ENCODE data around the gene PHF21B. TPM values are rescaled to one million over a fixed set of nuclear protein-coding genes. Genes with fewer than 3 reads are reported as not detected.
A peak's percentile ranks its signal among the peaks of the same experiment; 100 is the strongest.
"Not testable (repeated sequence)": the region's sequence is repeated elsewhere in the genome, so short reads cannot be mapped to it uniquely, and the experiment has no call there.

The PHF21B gene
- total RNA-seq, 1 donor from 2014 or later = not detected

GRCh38 chr22:44918925-44919392, 90.8 kb downstream of the PHF21B start:
- no peak for DNase-seq (ENCODE audit: low read depth)

GRCh38 chr22:44918166-44918924, 91.5 kb downstream of the PHF21B start:
- DNase-seq (ENCODE audit: low read depth) = no peak

GRCh38 chr22:44917372-44918165, 92.2 kb downstream of the PHF21B start:
- DNase-seq (ENCODE audit: low read depth) = no peak

DNA sequence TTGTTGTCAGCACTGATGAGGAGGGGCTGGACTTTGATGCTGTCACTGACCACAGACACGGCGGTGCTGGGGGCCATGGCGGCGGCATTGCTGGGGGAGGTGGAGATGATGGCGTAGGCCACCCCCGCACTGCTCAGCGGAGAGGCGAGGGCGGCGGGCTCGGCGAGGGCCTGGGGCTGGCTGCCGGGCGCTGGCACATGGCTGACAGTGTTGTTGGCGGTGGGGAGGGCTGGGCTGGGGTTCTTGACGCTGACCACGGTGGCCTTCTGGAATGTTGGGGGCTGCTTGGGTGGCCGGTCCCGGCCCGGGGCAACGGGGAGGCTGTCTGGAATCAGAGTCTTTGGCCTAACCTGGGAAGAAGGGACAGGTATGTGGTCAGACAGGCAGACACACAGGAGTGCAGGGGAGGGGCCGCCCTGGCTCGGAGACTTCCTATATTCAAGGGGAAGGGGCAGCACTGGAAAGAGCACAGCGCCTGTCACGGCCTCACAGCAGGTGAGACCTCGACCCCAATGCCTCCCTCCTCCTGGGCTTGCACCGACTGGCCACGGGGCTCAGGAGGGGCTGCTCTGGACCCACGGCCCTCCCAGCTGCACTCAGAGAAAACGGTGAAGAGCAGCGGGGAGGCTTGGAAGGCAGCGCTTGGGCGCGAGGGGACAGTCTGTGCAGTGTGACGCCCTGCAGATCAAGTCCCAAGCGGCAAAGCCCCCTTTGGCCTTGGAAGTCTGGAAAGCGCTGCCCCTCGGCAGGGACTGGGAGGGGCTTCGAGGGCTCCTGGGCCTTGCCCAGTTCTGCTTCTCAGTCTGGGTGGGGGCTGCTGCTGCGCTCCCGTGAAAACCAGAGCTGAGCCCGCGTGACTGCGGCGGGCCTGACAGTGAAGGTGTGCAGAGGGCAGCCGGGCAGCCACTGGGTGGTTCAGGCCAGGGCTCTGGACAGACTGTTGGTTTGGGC, 93.2 kb downstream of the PHF21B start:
- no peak for DNase-seq (ENCODE audit: low read depth)

DNA sequence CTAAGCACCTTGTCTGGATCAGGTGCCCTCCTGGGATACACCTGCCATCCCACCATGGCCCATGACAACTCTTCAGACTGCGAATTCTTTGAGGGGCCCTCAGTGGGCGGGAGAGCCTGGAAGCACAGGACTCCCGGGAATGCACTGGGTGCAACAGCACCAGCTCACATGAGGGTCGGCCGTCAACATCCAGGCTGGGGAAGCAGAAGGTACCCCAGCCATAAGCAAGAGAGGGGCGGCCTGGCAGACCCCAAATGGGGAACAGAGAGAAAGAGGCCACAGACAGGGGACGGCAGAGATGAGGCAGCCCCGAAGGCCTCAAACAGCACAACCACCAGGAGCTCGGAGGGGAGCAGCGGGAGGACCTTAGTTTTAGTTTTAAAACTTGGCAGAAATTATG, 94.4 kb downstream of the PHF21B start:
- no peak for DNase-seq (ENCODE audit: low read depth)

DNA sequence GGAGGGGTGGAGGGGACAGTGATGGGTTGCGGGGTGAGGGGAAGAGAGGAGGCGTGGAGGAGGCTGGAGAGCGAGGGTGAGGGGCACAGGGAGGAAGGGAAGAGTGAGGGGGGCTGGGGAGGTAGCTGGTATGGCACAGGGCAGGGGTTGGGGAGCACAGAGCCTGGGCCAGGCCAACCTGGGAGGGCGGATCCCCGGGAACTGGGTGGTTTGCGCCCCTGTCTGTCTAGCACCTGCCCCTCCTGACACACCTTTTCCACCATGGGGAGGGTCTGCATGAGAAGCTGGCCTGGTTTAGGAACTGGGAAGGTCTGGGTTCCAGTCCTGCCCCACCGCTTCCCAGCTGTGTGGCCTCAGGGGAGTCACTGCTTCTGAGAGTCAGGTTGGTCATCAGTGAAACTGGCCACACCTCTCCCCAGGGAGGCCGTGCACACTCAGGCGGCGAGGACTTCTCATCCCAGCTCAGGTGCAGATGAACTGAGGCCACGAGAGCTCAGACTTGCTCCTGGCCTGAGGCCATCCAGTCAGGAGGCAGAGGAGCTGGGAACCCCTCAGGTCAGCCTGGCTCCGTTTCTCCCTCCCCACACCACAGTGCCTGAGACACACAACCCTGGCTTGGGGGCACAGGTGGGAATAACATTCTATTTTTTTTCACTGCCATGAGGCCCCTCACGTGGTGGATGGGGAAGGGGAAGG, 95.6 kb downstream of the PHF21B start:
- no peak for DNase-seq (ENCODE audit: low read depth)

GRCh38 chr22:44913198-44913983, 96.4 kb downstream of the PHF21B start:
- DNase-seq (ENCODE audit: low read depth) = no peak

GRCh38 chr22:44909241-44909640, 100.6 kb downstream of the PHF21B start:
- DNase-seq (ENCODE audit: low read depth) = no peak

GRCh38 chr22:44907765-44908737, 101.8 kb downstream of the PHF21B start:
- no peak for DNase-seq (ENCODE audit: low read depth)

DNA sequence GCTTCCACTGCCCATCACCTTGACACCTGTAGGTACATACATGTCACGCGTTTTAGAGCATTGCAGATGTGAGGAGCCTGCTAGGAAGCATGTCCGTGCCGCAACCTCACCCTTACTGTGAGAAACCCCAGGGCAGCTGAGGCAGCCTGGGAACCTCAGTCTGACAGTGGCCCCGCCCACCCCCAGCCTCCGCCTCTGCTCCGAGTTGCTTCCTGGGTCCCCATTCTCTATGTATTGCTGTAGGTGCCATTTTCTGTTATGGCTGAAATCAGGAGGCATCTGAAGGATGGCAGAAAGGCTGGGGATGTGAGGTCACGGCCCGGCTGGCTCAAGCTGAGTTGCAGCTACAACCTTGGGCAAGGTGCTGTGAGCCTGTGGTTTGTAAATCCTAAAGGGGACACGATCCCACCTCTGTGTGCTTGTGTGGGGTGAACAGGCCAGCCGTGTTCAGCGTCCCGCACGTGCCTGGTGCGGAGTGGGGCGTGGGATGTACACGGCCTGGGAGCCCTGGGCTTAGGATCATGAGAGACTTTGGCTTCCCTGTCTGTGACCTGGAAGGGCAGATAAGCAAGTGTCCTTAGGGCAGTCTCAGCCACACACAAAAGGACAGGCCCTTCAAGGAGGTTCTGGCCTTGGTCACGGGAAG, 102.7 kb downstream of the PHF21B start:
- no peak for DNase-seq (ENCODE audit: low read depth)

DNA sequence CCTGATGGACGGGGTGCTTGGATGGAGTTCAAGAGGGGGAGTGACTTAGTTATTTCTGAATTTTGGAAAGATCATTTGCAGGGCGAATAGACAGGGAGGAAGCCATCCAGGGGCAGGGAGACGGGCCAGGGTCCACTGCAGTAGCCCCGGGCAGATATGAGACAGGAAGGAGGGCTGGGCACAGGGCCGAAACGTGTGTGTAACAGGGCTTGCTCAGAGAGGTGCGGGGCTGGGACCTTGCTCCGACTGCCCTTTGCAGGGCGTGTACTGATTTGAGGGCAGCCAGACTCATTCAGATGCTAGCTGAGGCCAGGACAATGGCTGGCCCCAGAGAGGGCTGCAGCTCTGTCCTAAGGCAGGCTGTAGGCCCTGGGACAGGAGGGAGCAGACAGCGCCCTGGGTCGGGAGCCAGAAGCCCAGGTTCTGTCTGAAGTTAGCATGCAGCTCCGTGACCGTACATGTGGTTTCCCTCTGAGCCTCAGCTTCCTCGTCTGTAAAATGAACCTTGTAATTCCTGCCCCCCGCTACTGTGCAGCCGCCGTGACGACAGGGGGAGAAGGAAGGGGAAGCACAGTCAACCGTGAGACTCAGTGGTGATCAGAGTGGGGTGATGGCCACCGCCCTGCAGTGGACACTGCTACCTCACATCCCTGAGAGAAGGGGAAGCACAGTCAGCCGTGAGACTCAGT, 103.4 kb downstream of the PHF21B start:
- no peak for DNase-seq (ENCODE audit: low read depth)

- DNase-seq (ENCODE audit: low read depth) = not testable (repeated sequence)
Observed at GRCh38 chr22:44904492-44905152, 105.2 kb downstream of the PHF21B start.

DNA sequence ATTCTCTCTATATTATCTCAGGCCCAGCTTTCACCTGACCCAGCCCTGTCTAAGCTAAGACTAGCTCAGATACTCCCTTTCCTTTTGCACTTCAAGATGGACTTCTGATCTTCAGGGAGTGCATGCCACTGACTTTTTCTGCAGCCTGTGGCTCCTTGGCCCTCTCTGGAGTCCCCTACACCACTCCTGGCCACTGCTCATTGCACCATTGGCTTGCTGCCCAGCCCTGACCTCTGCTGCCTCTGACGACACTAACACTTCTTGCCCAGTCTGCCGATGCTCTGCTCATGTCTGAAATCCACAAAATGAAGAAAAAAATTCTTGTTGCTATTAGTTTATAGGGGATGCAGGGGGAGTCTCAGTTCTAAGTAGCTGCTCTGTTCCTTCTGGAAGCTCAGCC, 106.6 kb downstream of the PHF21B start:
- DNase-seq (ENCODE audit: low read depth) = not testable (repeated sequence)

GRCh38 chr22:44901301-44901700, 108.5 kb downstream of the PHF21B start:
- DNase-seq (ENCODE audit: low read depth) = peak; percentile 0

DNA sequence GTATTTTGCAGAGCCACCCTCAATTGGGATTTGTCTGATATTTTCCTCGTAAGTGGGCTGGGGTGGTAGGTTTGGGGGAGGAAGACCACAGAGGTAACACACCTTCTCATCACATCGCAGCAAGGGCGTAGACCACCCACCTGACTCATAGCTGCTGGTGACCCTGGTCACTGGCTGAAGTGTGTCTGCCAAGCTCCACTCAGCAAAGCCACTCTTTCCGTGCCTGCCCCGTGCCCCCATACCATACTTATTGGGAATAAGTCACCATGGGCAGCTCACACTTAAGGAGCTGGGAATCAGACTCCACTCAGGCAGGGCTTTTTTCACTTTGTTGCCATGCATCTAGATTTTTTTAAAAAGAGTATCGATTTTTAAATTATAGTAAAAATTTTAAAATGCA, 111.6 kb downstream of the PHF21B start:
- DNase-seq (ENCODE audit: low read depth) = no peak

DNA sequence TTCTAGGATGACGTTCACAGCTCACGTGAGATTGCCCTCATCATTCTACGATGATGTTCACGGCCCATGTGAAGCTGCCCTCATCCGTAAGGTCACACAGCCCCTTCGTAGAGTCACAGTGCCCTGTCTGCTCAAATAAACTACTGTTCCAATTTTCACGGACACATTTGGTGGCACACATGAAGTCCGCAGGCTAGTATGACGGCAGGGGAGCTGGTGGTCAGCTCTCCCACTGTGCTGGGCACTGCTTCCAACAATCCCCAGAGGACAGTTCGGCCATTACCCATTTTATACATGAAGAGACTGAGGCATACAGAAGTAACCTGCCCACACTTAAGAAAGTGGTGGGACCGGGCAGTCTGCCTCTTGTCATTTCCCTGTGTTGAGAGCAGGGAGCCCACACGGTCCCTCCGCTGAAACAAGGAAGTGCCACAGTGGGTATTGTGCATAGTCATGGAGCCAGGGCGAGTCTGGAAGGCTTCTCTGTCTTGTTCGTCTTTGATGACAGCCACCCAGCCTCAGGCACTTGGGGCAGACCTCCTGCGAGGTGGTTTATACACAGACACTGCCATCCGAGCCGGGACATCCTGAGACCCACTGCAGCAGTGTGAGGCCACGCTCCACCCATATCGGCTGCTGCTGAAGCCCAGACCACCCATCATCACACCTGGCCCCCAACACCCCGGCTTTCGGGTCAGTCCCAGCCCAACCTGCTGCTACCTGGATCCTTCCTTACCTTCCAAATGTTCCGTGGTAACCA, 114.3 kb downstream of the PHF21B start:
- no peak for DNase-seq (ENCODE audit: low read depth)

DNA sequence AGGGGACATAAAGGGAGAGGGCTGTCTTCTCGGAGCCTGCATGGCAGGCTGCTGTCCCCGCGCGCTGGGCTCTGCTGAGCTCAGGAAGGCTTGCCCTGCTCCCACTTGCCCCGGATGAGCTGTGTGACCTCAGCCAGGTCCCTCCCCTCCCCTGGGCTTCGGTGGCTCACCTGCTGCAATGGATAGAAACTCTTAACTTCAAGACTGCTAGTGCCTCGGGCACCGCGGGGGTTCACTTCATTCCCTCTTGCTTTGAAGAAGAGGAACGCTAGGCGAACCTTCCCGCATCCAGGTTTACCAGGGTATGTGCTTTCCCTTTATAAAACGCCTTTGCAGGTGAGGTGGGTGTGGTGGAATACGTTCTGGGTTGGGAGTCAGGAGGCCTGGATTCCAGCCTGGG, 115.0 kb downstream of the PHF21B start:
- DNase-seq (ENCODE audit: low read depth) = no peak
